Choroid plexus epithelial cell (primary cell): ENCODE data around the gene OR7G1.
A peak's percentile ranks its signal among the peaks of the same experiment; 100 is the strongest.

ENCODE experiments used
- DNase-seq: peaks from one replicate; pipeline ENCODE4 v3.0.0-alpha.2; 2010; ENCODE audit warnings: low read depth
- H3K4me3 ChIP-seq: 2 replicates; pipeline ENCODE4 v1.5.1; 2011; ENCODE audit warnings: low read depth, mild to moderate bottlenecking, control low read depth, low read length, moderate library complexity
- TF ChIP-seq, protein P1 (sequence below): conservative IDR thresholded peaks from 2 replicates; pipeline ENCODE4 v1.5.1; 2011; ENCODE audit warnings: low read depth, mild to moderate bottlenecking, control low read depth, inconsistent platforms, low read length, moderate library complexity

OR7G1 gene

GRCh38 chr19:9139609-9140158 is 24.1 kb upstream of the OR7G1 start:
- H3K4me3 ChIP-seq, result peak overlapping the region; percentile 99
- DNase-seq, result no peak
- TF ChIP-seq, protein P1, sequence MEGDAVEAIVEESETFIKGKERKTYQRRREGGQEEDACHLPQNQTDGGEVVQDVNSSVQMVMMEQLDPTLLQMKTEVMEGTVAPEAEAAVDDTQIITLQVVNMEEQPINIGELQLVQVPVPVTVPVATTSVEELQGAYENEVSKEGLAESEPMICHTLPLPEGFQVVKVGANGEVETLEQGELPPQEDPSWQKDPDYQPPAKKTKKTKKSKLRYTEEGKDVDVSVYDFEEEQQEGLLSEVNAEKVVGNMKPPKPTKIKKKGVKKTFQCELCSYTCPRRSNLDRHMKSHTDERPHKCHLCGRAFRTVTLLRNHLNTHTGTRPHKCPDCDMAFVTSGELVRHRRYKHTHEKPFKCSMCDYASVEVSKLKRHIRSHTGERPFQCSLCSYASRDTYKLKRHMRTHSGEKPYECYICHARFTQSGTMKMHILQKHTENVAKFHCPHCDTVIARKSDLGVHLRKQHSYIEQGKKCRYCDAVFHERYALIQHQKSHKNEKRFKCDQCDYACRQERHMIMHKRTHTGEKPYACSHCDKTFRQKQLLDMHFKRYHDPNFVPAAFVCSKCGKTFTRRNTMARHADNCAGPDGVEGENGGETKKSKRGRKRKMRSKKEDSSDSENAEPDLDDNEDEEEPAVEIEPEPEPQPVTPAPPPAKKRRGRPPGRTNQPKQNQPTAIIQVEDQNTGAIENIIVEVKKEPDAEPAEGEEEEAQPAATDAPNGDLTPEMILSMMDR, result no peak

GRCh38 chr19:9132422-9132821 is 16.9 kb upstream of the OR7G1 start:
- TF ChIP-seq, protein P1, result no peak

GRCh38 chr19:9130965-9131364 is 15.4 kb upstream of the OR7G1 start:
- no peak for DNase-seq
- TF ChIP-seq, protein P1, result no peak
- H3K4me3 ChIP-seq, result no peak overlapping the region

More at GRCh38 chr19:9132422-9132821, 16.9 kb upstream of the OR7G1 start:
- DNase-seq, result no peak
- no peak overlapping the region for H3K4me3 ChIP-seq

GRCh38 chr19:9128171-9128570 is 12.6 kb upstream of the OR7G1 start:
- peak; percentile 64 for DNase-seq
- no peak overlapping the region for H3K4me3 ChIP-seq
- TF ChIP-seq, protein P1, result no peak

GRCh38 chr19:9126900-9127405 is 11.4 kb upstream of the OR7G1 start, which contains the start of gene OR7G3:
TSS of gene OR7G3 (minus strand) at chr19:9126950. CDS start at chr19:9126950, 0 bp downstream.
- no peak within 1 kb of the TSS for H3K4me3 ChIP-seq
- no peak for DNase-seq
- TF ChIP-seq, protein P1, result no peak

DNA sequence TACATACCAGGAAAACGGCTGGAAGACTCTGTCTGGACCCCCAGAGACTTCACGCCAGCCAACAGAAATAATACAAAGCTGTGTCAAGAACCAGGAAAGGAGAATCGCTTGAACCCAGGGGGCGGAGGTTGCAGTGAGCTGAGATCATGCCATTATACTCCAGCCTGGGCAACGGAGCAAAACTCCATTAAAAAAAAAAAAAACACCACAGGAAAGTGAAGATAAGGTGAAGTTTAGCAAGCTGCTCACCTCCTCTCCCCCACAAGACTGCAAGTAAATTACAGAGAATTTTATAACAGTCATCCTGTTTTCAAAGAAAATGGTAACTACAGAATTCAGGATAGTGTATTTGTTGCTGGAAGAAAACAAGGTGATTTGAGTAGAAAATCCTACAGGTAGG is 984 bp upstream of the OR7G1 start:
- no peak overlapping the region for H3K4me3 ChIP-seq
- TF ChIP-seq, protein P1, result no peak
- no peak for DNase-seq

DNA sequence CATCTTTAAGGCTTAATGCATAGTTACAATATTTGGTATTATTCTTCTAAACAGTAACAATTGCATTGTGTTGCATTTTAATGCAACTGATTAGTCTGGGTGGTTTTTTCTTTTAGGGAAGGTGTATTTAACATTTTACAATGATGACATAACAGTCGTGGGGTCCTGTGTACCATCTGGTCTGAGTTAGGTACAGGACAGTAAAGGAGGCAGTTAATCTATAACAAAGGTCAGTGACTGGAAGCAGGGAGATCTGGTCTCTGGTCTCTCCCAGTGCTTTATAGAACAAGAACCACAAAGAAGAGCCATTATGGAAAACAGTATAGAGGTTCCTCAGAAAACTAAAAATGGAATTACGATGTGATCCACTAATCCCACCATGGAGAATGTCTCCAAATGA is 5.6 kb downstream of the OR7G1 start:
- TF ChIP-seq, protein P1, result no peak
- no peak for DNase-seq
- H3K4me3 ChIP-seq, result no peak overlapping the region
